ENCODE results near the gene S1PR5. TPM values are rescaled to one million over a fixed set of nuclear protein-coding genes. Genes with fewer than 3 reads are reported as not detected.

The S1PR5 gene
- total and polyA plus RNA-seq, 10 of the 15 experiments (the other 5 are each of a cell fraction or from before 2014, with no cell fraction given), result 0.04 TPM; not detected in 9

DNA sequence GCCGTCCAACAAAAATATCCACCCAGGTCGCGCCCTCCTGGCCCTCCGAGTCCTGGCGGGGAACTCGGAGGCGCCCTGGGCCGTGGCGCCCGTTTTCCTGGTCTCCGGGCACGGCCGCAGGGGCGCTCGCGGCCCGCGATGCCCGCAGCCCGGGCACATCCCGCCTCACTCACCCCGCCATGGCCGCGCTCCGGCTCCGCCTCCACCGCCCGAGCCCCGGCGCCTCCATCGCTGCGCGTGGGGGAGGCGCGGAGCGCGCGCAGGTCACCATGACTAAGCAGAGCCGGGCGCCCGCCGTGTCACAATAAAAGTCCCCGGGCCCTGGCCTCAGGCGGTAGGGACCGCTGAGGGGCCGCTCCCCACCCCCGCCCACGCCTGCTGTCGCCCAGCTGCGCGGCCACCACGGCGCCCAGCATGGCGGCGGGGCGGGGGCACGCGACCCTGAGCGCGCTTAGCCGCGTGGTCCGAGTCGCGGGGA, 14.7 kb downstream of the S1PR5 start (continued):
- TF ChIP-seq, protein P1, sequence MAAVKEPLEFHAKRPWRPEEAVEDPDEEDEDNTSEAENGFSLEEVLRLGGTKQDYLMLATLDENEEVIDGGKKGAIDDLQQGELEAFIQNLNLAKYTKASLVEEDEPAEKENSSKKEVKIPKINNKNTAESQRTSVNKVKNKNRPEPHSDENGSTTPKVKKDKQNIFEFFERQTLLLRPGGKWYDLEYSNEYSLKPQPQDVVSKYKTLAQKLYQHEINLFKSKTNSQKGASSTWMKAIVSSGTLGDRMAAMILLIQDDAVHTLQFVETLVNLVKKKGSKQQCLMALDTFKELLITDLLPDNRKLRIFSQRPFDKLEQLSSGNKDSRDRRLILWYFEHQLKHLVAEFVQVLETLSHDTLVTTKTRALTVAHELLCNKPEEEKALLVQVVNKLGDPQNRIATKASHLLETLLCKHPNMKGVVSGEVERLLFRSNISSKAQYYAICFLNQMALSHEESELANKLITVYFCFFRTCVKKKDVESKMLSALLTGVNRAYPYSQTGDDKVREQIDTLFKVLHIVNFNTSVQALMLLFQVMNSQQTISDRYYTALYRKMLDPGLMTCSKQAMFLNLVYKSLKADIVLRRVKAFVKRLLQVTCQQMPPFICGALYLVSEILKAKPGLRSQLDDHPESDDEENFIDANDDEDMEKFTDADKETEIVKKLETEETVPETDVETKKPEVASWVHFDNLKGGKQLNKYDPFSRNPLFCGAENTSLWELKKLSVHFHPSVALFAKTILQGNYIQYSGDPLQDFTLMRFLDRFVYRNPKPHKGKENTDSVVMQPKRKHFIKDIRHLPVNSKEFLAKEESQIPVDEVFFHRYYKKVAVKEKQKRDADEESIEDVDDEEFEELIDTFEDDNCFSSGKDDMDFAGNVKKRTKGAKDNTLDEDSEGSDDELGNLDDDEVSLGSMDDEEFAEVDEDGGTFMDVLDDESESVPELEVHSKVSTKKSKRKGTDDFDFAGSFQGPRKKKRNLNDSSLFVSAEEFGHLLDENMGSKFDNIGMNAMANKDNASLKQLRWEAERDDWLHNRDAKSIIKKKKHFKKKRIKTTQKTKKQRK (IDR thresholded peaks at IDR 0.05; ENCODE audit: low read depth, low read length), result no peak
- peak; percentile 43; the same call in 1 of the 2 replicates for TF ChIP-seq HCFC1 (IDR thresholded peaks at IDR 0.05; ENCODE audit: low read length)
- no peak for TF ChIP-seq GABPA (IDR thresholded peaks at IDR 0.05; ENCODE audit: low read depth)
- 0 out of 2 replicates have a peak, but pooled peaks have one; percentile 16 for TF ChIP-seq JUND (IDR thresholded peaks at IDR 0.05; ENCODE audit: low read depth, low read length)
- TF ChIP-seq ASH2L (IDR thresholded peaks at IDR 0.05; ENCODE audit: borderline replicate concordance, low read depth), result no peak
- peak in 1 of 2 experiments; percentile 39; a peak in 1 of 4 replicates for TF ChIP-seq EP300 (IDR thresholded peaks at IDR 0.05; ENCODE audit: borderline replicate concordance in 1 of 2, control insufficient read depth in 1 of 2, low read depth in 2 of 2, low read length in 2 of 2)
- TF ChIP-seq POU2F2 (IDR thresholded peaks at IDR 0.05; ENCODE audit: borderline replicate concordance, low read depth, low read length), result peak; percentile 78; the same call in 2 of the 3 replicates
- no peak; the same call in 1 of the 2 replicates for TF ChIP-seq RFX5 (IDR thresholded peaks at IDR 0.05; ENCODE audit: low read depth, low read length)
- TF ChIP-seq, protein P2, sequence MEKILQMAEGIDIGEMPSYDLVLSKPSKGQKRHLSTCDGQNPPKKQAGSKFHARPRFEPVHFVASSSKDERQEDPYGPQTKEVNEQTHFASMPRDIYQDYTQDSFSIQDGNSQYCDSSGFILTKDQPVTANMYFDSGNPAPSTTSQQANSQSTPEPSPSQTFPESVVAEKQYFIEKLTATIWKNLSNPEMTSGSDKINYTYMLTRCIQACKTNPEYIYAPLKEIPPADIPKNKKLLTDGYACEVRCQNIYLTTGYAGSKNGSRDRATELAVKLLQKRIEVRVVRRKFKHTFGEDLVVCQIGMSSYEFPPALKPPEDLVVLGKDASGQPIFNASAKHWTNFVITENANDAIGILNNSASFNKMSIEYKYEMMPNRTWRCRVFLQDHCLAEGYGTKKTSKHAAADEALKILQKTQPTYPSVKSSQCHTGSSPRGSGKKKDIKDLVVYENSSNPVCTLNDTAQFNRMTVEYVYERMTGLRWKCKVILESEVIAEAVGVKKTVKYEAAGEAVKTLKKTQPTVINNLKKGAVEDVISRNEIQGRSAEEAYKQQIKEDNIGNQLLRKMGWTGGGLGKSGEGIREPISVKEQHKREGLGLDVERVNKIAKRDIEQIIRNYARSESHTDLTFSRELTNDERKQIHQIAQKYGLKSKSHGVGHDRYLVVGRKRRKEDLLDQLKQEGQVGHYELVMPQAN (conservative IDR thresholded peaks at IDR 0.05), result peak; percentile 80; the same call in 1 of the 2 replicates
- no peak for TF ChIP-seq NFYB (IDR thresholded peaks at IDR 0.05; ENCODE audit: insufficient read depth, low read depth, low read length)
- no peak for TF ChIP-seq RAD51 (IDR thresholded peaks at IDR 0.05)
- peak; percentile 58 for TF ChIP-seq HDAC6 (IDR thresholded peaks at IDR 0.05; ENCODE audit: unreplicated experiment)
- TF ChIP-seq TAF1 (IDR thresholded peaks at IDR 0.05; ENCODE audit: borderline replicate concordance, low read depth, low read length), result peak; percentile 94; the same call in 1 of the 2 replicates
- no peak for TF ChIP-seq IRF4 (IDR thresholded peaks at IDR 0.05; ENCODE audit: low read depth, low read length)
- TF ChIP-seq, protein P3, sequence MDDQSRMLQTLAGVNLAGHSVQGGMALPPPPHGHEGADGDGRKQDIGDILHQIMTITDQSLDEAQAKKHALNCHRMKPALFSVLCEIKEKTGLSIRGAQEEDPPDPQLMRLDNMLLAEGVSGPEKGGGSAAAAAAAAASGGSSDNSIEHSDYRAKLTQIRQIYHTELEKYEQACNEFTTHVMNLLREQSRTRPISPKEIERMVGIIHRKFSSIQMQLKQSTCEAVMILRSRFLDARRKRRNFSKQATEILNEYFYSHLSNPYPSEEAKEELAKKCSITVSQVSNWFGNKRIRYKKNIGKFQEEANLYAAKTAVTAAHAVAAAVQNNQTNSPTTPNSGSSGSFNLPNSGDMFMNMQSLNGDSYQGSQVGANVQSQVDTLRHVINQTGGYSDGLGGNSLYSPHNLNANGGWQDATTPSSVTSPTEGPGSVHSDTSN (IDR thresholded peaks at IDR 0.05; ENCODE audit: insufficient replicate concordance, low read depth, low read length), result no peak
- TF ChIP-seq TCF12 (IDR thresholded peaks at IDR 0.05; ENCODE audit: low read depth, low read length), result peak; percentile 93
- TF ChIP-seq MYC (IDR thresholded peaks at IDR 0.05; ENCODE audit: insufficient read depth, insufficient read length, insufficient replicate concordance, low read length, severe bottlenecking), result peak; percentile 76
- TF ChIP-seq SRF (IDR thresholded peaks at IDR 0.05; ENCODE audit: low read depth in 2 of 2, low read length in 2 of 2), result peak in 1 of 2 experiments; percentile 70; a peak in 2 of 4 replicates
- no peak for TF ChIP-seq SUZ12 (IDR thresholded peaks at IDR 0.05; ENCODE audit: unreplicated experiment)
- no peak for TF ChIP-seq HDAC2 (IDR thresholded peaks at IDR 0.05)
- TF ChIP-seq YY1 (IDR thresholded peaks at IDR 0.05; ENCODE audit: low read depth, low read length), result peak; percentile 96
- TF ChIP-seq, protein P4, sequence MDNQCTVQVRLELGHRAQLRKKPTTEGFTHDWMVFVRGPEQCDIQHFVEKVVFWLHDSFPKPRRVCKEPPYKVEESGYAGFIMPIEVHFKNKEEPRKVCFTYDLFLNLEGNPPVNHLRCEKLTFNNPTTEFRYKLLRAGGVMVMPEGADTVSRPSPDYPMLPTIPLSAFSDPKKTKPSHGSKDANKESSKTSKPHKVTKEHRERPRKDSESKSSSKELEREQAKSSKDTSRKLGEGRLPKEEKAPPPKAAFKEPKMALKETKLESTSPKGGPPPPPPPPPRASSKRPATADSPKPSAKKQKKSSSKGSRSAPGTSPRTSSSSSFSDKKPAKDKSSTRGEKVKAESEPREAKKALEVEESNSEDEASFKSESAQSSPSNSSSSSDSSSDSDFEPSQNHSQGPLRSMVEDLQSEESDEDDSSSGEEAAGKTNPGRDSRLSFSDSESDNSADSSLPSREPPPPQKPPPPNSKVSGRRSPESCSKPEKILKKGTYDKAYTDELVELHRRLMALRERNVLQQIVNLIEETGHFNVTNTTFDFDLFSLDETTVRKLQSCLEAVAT (IDR thresholded peaks at IDR 0.05), result no peak
- no peak for TF ChIP-seq KLF5 (IDR thresholded peaks at IDR 0.05; ENCODE audit: partially characterized antibody)

Data from GM12878 (cell line).